Karpas-422 (cell line): ENCODE results near the gene BCL7C. TPM values are rescaled to one million over a fixed set of nuclear protein-coding genes. Genes with fewer than 3 reads are reported as not detected.

Experiments used
- DNase-seq: peaks from one replicate; pipeline ENCODE4 v3.0.0-alpha.2; 2015
- H2AFZ ChIP-seq: fragments of 200-600 bp; sonication (generic); 2 replicates; pipeline ENCODE4 v1.6.1; 2014; ENCODE audit warnings: antibody characterized with exemption, low read length, mixed read lengths
- H3K27ac ChIP-seq: fragments of 200-600 bp; sonication (generic); 2 replicates; pipeline ENCODE4 v1.5.1; 2014; ENCODE audit warnings: mild to moderate bottlenecking, low read length, moderate library complexity
- H3K27me3 ChIP-seq: fragments of 200-600 bp; sonication (generic); 2 replicates; pipeline ENCODE4 v1.6.1; 2014; ENCODE audit warnings: low read length, mixed read lengths
- H3K36me3 ChIP-seq: fragments of 200-600 bp; sonication (generic); 2 replicates; pipeline ENCODE4 v1.6.1; 2014; ENCODE audit warnings: low read length, mixed read lengths; ENCODE audit not compliant: insufficient read depth
- H3K4me1 ChIP-seq: fragments of 200-600 bp; sonication (generic); 2 replicates; pipeline ENCODE4 v1.6.1; 2014; ENCODE audit warnings: mild to moderate bottlenecking, low read length, mixed read lengths
- H3K4me2 ChIP-seq: fragments of 200-600 bp; sonication (generic); 2 replicates; pipeline ENCODE4 v1.6.1; 2014; ENCODE audit warnings: low read length, low read depth, mild to moderate bottlenecking; ENCODE audit not compliant: poor library complexity, severe bottlenecking
- H3K4me3 ChIP-seq: fragments of 200-600 bp; sonication (generic); 2 replicates; pipeline ENCODE4 v1.5.1; 2014; ENCODE audit warnings: mild to moderate bottlenecking, antibody characterized with exemption, low read length, mixed read lengths
- H3K79me2 ChIP-seq: fragments of 200-600 bp; sonication (generic); 2 replicates; pipeline ENCODE4 v1.6.1; 2014; ENCODE audit warnings: mild to moderate bottlenecking, low read length, mixed read lengths
- H3K9ac ChIP-seq: fragments of 200-600 bp; sonication (generic); 2 replicates; pipeline ENCODE4 v1.6.0; 2014; ENCODE audit warnings: low read length
- H3K9me2 ChIP-seq: fragments of 200-600 bp; sonication (generic), shearing (Covaris generic); replicated peaks from 2 replicates; pipeline ENCODE4 v1.6.0; 2014; ENCODE audit warnings: mild to moderate bottlenecking, low read length, moderate library complexity; ENCODE audit not compliant: insufficient read depth
- H3K9me3 ChIP-seq: fragments of 300-700, 200-600 bp; sonication (generic); 2 replicates; pipeline ENCODE4 v1.6.1; 2014; ENCODE audit warnings: low read length, mixed read lengths
- H4K20me1 ChIP-seq: fragments of 200-600 bp; sonication (generic); 2 replicates; pipeline ENCODE4 v1.6.1; 2014; ENCODE audit warnings: mild to moderate bottlenecking, antibody characterized with exemption, low read length, low read depth; ENCODE audit not compliant: insufficient read depth
- total RNA-seq: library from RNA; depleted of rRNA; stranded (reverse); fragments of >200 nt; shearing (Covaris generic); gene quantifications from 2 replicates; pipeline ENCODE4 v1.2.3, GENCODE V29; 2014; ENCODE audit warnings: low replicate concordance

BCL7C gene
- total RNA-seq, 1 experiment from 2014 or later = 27.4 TPM

- H3K4me1 ChIP-seq = peaks cover 5% of the 10 kb centered on the region
- no peak overlapping the region for H3K4me2 ChIP-seq
- no peak overlapping the region for H3K9ac ChIP-seq
- no peak overlapping the region for H3K27ac ChIP-seq
- H3K9me2 ChIP-seq = no peaks in the 10 kb centered on the region
- H3K4me3 ChIP-seq = no peak overlapping the region
- H4K20me1 ChIP-seq = no peaks in the 10 kb centered on the region
- H3K9me3 ChIP-seq = no peaks in the 10 kb centered on the region
- DNase-seq = no peak
- peaks cover 6% of the 10 kb centered on the region; the same call in 1 of the 2 replicates for H3K79me2 ChIP-seq
- peaks cover 12% of the 10 kb centered on the region; the same call in 1 of the 2 replicates for H3K36me3 ChIP-seq
- H3K27me3 ChIP-seq = no peaks in the 10 kb centered on the region
- H2AFZ ChIP-seq = no peak overlapping the region
Measured at GRCh38 chr16:30930160-30930571, 36.3 kb upstream of the BCL7C start.

- peaks cover 12% of the 10 kb centered on the region; the same call in 1 of the 2 replicates for H3K36me3 ChIP-seq
- no peaks in the 10 kb centered on the region for H4K20me1 ChIP-seq
- no peak for DNase-seq
- no peak overlapping the region for H3K4me2 ChIP-seq
- no peak overlapping the region for H3K9ac ChIP-seq
- no peaks in the 10 kb centered on the region for H3K27me3 ChIP-seq
- peaks cover 13% of the 10 kb centered on the region for H3K4me1 ChIP-seq
- H3K4me3 ChIP-seq = no peak overlapping the region
- H2AFZ ChIP-seq = no peak overlapping the region
- peaks cover 14% of the 10 kb centered on the region for H3K79me2 ChIP-seq
- no peak overlapping the region for H3K27ac ChIP-seq
- no peaks in the 10 kb centered on the region for H3K9me3 ChIP-seq
- no peaks in the 10 kb centered on the region for H3K9me2 ChIP-seq
Measured at GRCh38 chr16:30929167-30929566, 35.3 kb upstream of the BCL7C start.

GRCh38 chr16:30928390-30928789, 34.5 kb upstream of the BCL7C start:
- no peak overlapping the region for H2AFZ ChIP-seq
- no peak overlapping the region for H3K4me3 ChIP-seq
- no peaks in the 10 kb centered on the region for H3K9me3 ChIP-seq
- H3K79me2 ChIP-seq = peaks cover 14% of the 10 kb centered on the region
- no peaks in the 10 kb centered on the region for H3K9me2 ChIP-seq
- no peak overlapping the region for H3K27ac ChIP-seq
- H3K9ac ChIP-seq = no peak overlapping the region
- no peaks in the 10 kb centered on the region for H3K27me3 ChIP-seq
- DNase-seq = no peak
- peaks cover 12% of the 10 kb centered on the region; the same call in 1 of the 2 replicates for H3K36me3 ChIP-seq
- no peak overlapping the region for H3K4me2 ChIP-seq
- H4K20me1 ChIP-seq = no peaks in the 10 kb centered on the region
- H3K4me1 ChIP-seq = peaks cover 13% of the 10 kb centered on the region

DNA sequence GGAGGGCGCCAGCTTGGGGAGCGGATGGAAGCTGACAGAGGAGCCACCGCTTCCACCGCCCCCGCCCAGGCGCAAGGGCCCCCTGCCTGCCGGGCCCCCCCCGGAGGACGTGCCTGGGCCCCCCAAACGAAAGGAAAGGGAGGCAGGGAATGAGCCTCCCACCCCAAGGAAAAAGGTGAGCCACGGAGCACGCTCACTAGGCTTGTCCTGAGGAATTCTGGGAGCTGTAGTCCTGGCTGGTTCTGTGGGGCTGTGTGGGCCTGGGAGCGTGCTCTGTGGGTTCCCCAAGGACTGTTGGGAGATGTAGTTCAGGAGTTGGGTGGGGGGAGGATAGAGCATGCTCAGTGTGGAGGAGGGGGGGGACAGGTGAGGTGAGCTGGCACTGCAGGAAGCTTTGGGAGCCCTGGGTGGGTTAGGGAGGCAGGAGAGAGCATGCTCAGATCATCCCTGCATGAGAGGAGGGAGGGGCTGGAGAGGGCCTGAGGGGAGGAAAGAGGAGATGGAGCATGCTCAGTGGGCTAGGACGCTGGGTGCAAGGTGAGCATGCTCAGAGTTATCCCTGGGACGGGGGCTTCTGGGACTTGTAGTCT, 34.0 kb upstream of the BCL7C start:
- Histone ChIP-seq H3K4me1 (peaks cover 13% of the 10 kb centered on the region), H3K9me3 (no peaks in the 10 kb centered on the region), H4K20me1 (no peaks in the 10 kb centered on the region), H3K27ac (no peak overlapping the region), H3K27me3 (no peaks in the 10 kb centered on the region), H3K4me3 (no peak overlapping the region), H3K4me2 (no peak overlapping the region), H3K79me2 (peaks cover 14% of the 10 kb centered on the region), H3K36me3 (peaks cover 12% of the 10 kb centered on the region; the same call in 1 of the 2 replicates), H3K9ac (no peak overlapping the region), H2AFZ (no peak overlapping the region), H3K9me2 (no peaks in the 10 kb centered on the region)
- DNase-seq = peak; percentile 89

DNA sequence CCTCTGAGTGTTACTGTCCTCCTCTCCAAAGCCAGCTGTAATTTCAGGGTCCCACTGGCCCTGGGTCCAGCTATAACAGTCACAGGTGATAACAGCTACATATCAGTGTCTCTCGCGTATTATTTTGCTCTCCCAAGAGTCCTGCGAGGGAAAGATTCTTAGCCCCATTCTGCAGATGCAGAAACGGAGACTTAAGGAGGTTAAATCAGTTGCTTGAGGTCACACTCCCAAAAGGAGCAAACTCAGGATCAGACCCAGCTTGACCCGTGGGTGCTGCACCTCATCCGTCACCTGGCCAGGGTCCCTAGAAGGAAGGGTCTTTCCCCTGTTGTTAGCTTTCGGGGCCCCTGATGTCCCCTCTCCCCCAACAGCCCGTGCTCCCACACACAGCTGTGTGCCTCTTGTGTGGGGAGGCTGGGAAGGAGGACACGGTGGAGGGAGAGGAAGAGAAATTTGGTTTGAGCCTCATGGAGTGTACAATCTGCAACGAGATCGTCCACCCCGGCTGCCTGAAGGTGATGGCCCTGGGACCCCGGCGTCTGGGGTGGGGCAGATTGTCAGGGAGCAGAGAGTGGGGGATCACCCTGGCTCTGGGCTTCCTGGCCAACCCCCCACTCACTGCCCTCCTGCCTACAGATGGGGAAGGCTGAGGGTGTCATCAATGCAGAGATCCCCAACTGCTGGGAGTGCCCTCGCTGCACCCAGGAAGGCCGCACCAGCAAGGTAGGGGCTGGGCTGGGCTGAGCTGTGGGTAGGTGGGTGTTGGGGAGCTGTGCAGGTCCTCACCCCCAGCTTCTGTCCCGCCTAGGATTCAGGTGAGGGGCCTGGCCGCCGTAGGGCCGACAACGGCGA, 33.3 kb upstream of the BCL7C start:
- no peaks in the 10 kb centered on the region for H4K20me1 ChIP-seq
- peaks cover 14% of the 10 kb centered on the region for H3K4me1 ChIP-seq
- no peaks in the 10 kb centered on the region for H3K9me3 ChIP-seq
- H3K4me3 ChIP-seq = no peak overlapping the region
- H2AFZ ChIP-seq = no peak overlapping the region
- peaks cover 12% of the 10 kb centered on the region; the same call in 1 of the 2 replicates for H3K36me3 ChIP-seq
- no peaks in the 10 kb centered on the region for H3K9me2 ChIP-seq
- H3K27ac ChIP-seq = no peak overlapping the region
- no peak overlapping the region for H3K4me2 ChIP-seq
- DNase-seq = no peak
- 0 out of 2 replicates have a peak overlapping the region, but pooled peaks have one; percentile 15 for H3K9ac ChIP-seq
- H3K27me3 ChIP-seq = no peaks in the 10 kb centered on the region
- H3K79me2 ChIP-seq = peaks cover 14% of the 10 kb centered on the region

GRCh38 chr16:30925995-30926811, 32.3 kb upstream of the BCL7C start:
- H2AFZ ChIP-seq = no peak overlapping the region
- H3K9me2 ChIP-seq = no peaks in the 10 kb centered on the region
- no peaks in the 10 kb centered on the region for H4K20me1 ChIP-seq
- peaks cover 12% of the 10 kb centered on the region; the same call in 1 of the 2 replicates for H3K36me3 ChIP-seq
- H3K27me3 ChIP-seq = no peaks in the 10 kb centered on the region
- H3K27ac ChIP-seq = no peak overlapping the region
- H3K79me2 ChIP-seq = peaks cover 14% of the 10 kb centered on the region
- no peak for DNase-seq
- no peaks in the 10 kb centered on the region for H3K9me3 ChIP-seq
- 0 out of 2 replicates have a peak overlapping the region, but pooled peaks have one; percentile 15 for H3K9ac ChIP-seq
- H3K4me2 ChIP-seq = no peak overlapping the region
- no peak overlapping the region for H3K4me3 ChIP-seq
- H3K4me1 ChIP-seq = peaks cover 22% of the 10 kb centered on the region

DNA sequence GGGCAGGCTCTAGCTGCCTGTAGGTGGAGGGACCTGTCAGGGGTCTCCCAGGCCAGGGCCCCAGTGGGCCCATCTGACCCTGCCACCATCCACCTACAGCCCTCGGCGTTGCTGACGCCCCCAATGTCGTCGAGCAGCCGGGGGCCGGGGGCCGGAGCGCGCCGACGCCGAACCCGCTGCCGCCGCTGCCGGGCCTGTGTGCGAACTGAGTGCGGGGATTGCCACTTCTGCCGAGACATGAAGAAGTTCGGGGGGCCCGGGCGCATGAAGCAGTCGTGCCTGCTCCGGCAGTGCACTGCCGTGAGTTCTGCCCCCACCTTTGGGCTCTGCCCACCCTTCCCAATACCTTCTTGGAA, 31.7 kb upstream of the BCL7C start:
- Histone ChIP-seq H3K27ac (no peak overlapping the region), H3K9ac (peak overlapping the region; percentile 78; the same call in 1 of the 2 replicates), H2AFZ (no peak overlapping the region), H3K27me3 (no peaks in the 10 kb centered on the region), H4K20me1 (no peaks in the 10 kb centered on the region), H3K36me3 (peaks cover 7% of the 10 kb centered on the region; the same call in 1 of the 2 replicates), H3K9me3 (no peaks in the 10 kb centered on the region), H3K4me3 (no peak overlapping the region), H3K4me2 (no peak overlapping the region), H3K79me2 (peaks cover 14% of the 10 kb centered on the region), H3K4me1 (peaks cover 22% of the 10 kb centered on the region), H3K9me2 (no peaks in the 10 kb centered on the region)
- no peak for DNase-seq
